ENCODE data around the gene PTGS2.

PTGS2 gene

GRCh38 chr1:186710696-186711095 lies 30.5 kb upstream of the PTGS2 start:
- TF ChIP-seq SPI1 (IDR thresholded peaks at IDR 0.05; ENCODE audit: borderline replicate concordance, low read depth) (no peak), CTCF (IDR thresholded peaks at IDR 0.05; ENCODE audit: insufficient read depth, low read length) (no peak), REST (IDR thresholded peaks at IDR 0.05; ENCODE audit: insufficient replicate concordance, low read depth) (no peak), POLR2AphosphoS5 (IDR thresholded peaks at IDR 0.05; ENCODE audit: low read depth) (no peak), GABPA (IDR thresholded peaks at IDR 0.05; ENCODE audit: low read depth) (no peak)
- no peak overlapping the region for H3K27ac ChIP-seq (replicated peaks)

DNA sequence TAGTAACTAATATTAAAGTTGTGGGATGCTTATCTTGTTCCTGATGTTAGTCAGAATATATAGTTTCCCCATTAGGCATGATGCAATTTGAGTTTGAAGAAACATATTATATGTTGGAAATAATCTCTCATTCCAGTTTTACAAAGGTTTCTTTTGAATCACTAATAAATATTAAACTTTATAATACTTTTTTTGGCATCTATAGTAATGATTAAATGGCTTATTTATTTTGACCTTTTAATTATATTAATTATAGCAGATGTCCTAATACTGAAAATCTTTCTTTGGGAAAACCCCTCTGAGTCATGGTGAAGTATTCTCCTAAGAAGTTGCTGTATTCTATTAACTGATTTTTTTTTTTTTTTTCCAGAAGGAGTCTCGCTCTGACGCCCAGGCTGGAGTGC lies 28.5 kb upstream of the PTGS2 start:
- TF ChIP-seq GABPA (IDR thresholded peaks at IDR 0.05; ENCODE audit: low read depth) = no peak
- TF ChIP-seq POLR2AphosphoS5 (IDR thresholded peaks at IDR 0.05; ENCODE audit: low read depth) = no peak
- TF ChIP-seq CTCF (IDR thresholded peaks at IDR 0.05; ENCODE audit: insufficient read depth, low read length) = no peak
- DNase-seq (ENCODE audit: low read depth in 1 of 2, low spot score in 1 of 2) = no peak
- Histone ChIP-seq H3K27ac (replicated peaks) (no peak overlapping the region), H3K27me3 (ENCODE audit: insufficient read depth, poor library complexity, severe bottlenecking) (no peaks in the 10 kb centered on the region), H3K4me3 (replicated peaks; ENCODE audit: insufficient read depth, low read length) (no peak overlapping the region)

More at GRCh38 chr1:186710696-186711095, 30.5 kb upstream of the PTGS2 start:
- H3K4me3 ChIP-seq (replicated peaks; ENCODE audit: insufficient read depth, low read length) = no peak overlapping the region
- H3K27me3 ChIP-seq (ENCODE audit: insufficient read depth, poor library complexity, severe bottlenecking) = no peaks in the 10 kb centered on the region
- no peak for DNase-seq (ENCODE audit: low read depth in 1 of 2, low spot score in 1 of 2)

DNA sequence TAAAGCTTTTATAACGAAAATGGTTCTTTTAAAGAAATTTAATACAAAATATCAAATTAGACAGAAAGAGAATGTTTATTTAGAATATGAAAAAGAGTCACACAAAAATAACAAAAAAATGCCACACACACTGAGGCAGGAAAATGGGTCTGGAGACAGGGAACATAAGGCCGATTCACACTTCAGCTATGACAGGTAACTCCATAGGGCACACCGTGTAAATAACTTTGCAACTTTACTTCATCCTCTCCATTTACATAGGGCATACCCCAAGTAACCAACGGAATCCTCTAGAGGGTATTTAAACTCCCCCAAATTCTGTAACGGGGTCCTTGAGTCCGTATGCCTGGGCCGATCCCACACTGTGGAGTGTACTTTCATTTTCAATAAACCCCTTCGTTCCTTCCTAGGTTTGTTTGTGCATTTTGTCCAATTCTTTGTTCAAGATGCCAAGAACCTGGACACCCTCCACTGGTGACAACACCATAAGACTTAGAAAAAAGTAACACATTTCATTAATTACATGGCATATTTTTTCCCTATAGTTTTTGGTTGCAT lies 23.1 kb upstream of the PTGS2 start:
- H3K27me3 ChIP-seq (ENCODE audit: insufficient read depth, poor library complexity, severe bottlenecking) = no peaks in the 10 kb centered on the region
- H3K4me3 ChIP-seq (replicated peaks; ENCODE audit: insufficient read depth, low read length) = no peak overlapping the region
- TF ChIP-seq POLR2AphosphoS5 (IDR thresholded peaks at IDR 0.05; ENCODE audit: low read depth) (no peak), GABPA (IDR thresholded peaks at IDR 0.05; ENCODE audit: low read depth) (no peak), CTCF (IDR thresholded peaks at IDR 0.05; ENCODE audit: insufficient read depth, low read length) (no peak)
- no peak overlapping the region for H3K27ac ChIP-seq (replicated peaks)
- no peak for DNase-seq (ENCODE audit: low read depth in 1 of 2, low spot score in 1 of 2)

DNA sequence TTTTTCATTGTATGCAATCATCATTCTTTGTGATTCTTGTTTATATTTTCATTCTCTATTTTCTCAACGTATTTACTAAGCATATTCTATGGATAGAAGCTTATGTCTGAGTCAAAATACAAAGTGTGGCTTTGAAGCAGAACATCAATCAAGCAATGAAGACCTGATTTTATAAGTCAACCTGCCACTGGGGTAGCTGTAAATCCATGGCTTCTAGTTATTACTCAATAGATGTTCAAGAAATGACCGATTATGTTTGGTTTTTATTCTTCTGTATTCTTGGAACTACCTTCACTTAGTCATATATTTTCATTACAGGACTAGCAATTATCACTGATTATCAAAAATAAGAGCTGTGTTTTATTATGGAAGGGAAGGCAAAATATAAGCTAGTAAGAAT lies 20.5 kb upstream of the PTGS2 start:
- DNase-seq (ENCODE audit: low read depth in 1 of 2, low spot score in 1 of 2) = no peak
- no peak overlapping the region for H3K4me3 ChIP-seq (replicated peaks; ENCODE audit: insufficient read depth, low read length)
- TF ChIP-seq REST (IDR thresholded peaks at IDR 0.05; ENCODE audit: insufficient replicate concordance, low read depth) (no peak), CTCF (IDR thresholded peaks at IDR 0.05; ENCODE audit: insufficient read depth, low read length) (no peak), GABPA (IDR thresholded peaks at IDR 0.05; ENCODE audit: low read depth) (no peak)

More for the DNA sequence above, 20.5 kb upstream of the PTGS2 start:
- H3K27ac ChIP-seq (replicated peaks) = no peak overlapping the region
- no peaks in the 10 kb centered on the region for H3K27me3 ChIP-seq (ENCODE audit: insufficient read depth, poor library complexity, severe bottlenecking)

Measured in HL-60 (cell line).